A172 (cell line): ENCODE results near the gene FSCN2. TPM values are rescaled to one million over a fixed set of nuclear protein-coding genes. Genes with fewer than 3 reads are reported as not detected.
A peak's percentile ranks its signal among the peaks of the same experiment; 100 is the strongest.

ENCODE experiments used
- DNase-seq: peaks from one replicate; pipeline ENCODE4 v3.0.0-alpha.2; 2015; ENCODE audit warnings: low spot score
- total RNA-seq: library from RNA; depleted of rRNA; stranded (reverse); fragments of >200 nt; shearing (Covaris generic); gene quantifications from 2 replicates; pipeline ENCODE4 v1.2.3, GENCODE V29; 2014

Gene FSCN2
- total RNA-seq, 1 experiment from 2014 or later = 0.81 TPM

- DNase-seq = peak; percentile 83
Observed at GRCh38 chr17:81556175-81556691, 28.1 kb downstream of the FSCN2 start.

- no peak for DNase-seq
Observed at GRCh38 chr17:81556863-81557262, 28.7 kb downstream of the FSCN2 start.

- no peak for DNase-seq
Observed at GRCh38 chr17:81557276-81558114, 29.3 kb downstream of the FSCN2 start.

GRCh38 chr17:81558115-81558468 lies 29.9 kb downstream of the FSCN2 start:
- no peak for DNase-seq

- no peak for DNase-seq
Observed at GRCh38 chr17:81558941-81559806, 31.0 kb downstream of the FSCN2 start.

GRCh38 chr17:81561494-81561885 lies 33.3 kb downstream of the FSCN2 start:
- peak; percentile 75 for DNase-seq

GRCh38 chr17:81563861-81564586 lies 35.8 kb downstream of the FSCN2 start:
- DNase-seq = no peak

GRCh38 chr17:81564778-81565177 lies 36.6 kb downstream of the FSCN2 start:
- DNase-seq = no peak

- DNase-seq = no peak
Observed at GRCh38 chr17:81565231-81565630, 37.1 kb downstream of the FSCN2 start.

GRCh38 chr17:81566461-81567126 lies 38.4 kb downstream of the FSCN2 start:
- peak; percentile 97 for DNase-seq

- DNase-seq = no peak
Observed at GRCh38 chr17:81567191-81567590, 39.0 kb downstream of the FSCN2 start.

- DNase-seq = no peak
Observed at GRCh38 chr17:81568416-81568815, 40.2 kb downstream of the FSCN2 start.

GRCh38 chr17:81569986-81570514 lies 41.9 kb downstream of the FSCN2 start:
- DNase-seq = no peak

- no peak for DNase-seq
Observed at GRCh38 chr17:81570964-81571363, 42.8 kb downstream of the FSCN2 start.

GRCh38 chr17:81572563-81573168 lies 44.5 kb downstream of the FSCN2 start:
- no peak for DNase-seq

GRCh38 chr17:81573794-81574642 lies 45.8 kb downstream of the FSCN2 start:
- DNase-seq = no peak

- DNase-seq = no peak
Observed at GRCh38 chr17:81574643-81574956, 46.4 kb downstream of the FSCN2 start.

GRCh38 chr17:81575836-81576235 lies 47.7 kb downstream of the FSCN2 start:
- no peak for DNase-seq

- peak; percentile 88 for DNase-seq
Observed at GRCh38 chr17:81576621-81577277, 48.6 kb downstream of the FSCN2 start.
